GM21526 (cell line): ENCODE results near the gene ZNF382.
"Not testable (repeated sequence)": the region's sequence is repeated elsewhere in the genome, so short reads cannot be mapped to it uniquely, and the experiment has no call there.

Experiments used
- ATAC-seq: cut with Tn5 transposase; IDR thresholded peaks from one replicate; pipeline ENCODE4 v1.9.1; 2021; ENCODE audit warnings: moderate library complexity; ENCODE audit not compliant: unreplicated experiment, low FRiP score

The ZNF382 gene

GRCh38 chr19:36605101-36605876 is at the start of gene ZNF382:
Gene ZNF382 (plus strand): TSS chr19:36605313. CDS start chr19:36609915, 4,602 bp downstream.
- ATAC-seq: peak; percentile 48

DNA sequence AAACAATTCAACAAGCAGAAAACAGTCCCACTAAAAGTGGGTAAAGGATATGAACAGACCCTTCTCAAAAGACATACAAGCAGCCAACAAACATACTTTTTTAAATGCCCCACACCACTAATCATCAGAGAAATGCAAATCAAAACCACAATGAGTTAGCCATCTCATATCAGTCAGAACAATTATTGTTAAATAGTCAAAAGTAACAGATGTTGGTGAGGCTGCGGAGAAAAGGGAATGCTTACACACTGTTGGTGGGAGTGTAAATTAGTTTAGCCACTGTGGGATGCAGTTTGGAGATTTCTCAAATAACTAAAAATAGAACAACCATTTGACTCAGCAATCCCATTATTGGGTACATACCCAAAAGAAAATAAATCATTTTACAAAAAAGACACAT is 40.7 kb upstream of the ZNF382 start:
- ATAC-seq: no peak

- no peak for ATAC-seq
Measured at GRCh38 chr19:36572593-36573019, 32.5 kb upstream of the ZNF382 start.

GRCh38 chr19:36573020-36573894 is 31.9 kb upstream of the ZNF382 start, which contains the start of gene ZNF529:
Gene ZNF529 (minus strand): TSS chr19:36573292. CDS start chr19:36572346, 946 bp downstream.
- ATAC-seq: peak; percentile 83

GRCh38 chr19:36573895-36574720 is 31.0 kb upstream of the ZNF382 start:
- ATAC-seq: no peak

GRCh38 chr19:36574741-36575140 is 30.4 kb upstream of the ZNF382 start:
- ATAC-seq: no peak

GRCh38 chr19:36577271-36577996 is 27.7 kb upstream of the ZNF382 start:
- no peak for ATAC-seq

DNA sequence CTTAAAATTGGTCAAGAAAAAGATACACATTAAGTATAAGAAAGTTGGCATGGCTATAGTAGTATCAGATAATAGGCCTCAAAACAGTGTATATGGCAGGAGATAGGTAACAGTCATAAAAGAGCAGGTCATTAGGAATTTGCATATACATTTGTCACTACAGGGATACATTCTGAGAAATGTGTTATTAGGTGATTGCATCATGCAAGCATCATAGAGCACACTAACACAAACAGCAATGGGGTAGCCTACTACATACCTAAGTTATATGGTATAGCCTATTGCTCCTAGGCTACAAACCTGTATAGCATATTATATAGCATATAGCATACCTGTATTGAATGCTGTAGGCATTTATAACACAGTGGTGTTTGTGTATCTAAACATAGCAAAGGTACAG is 25.9 kb upstream of the ZNF382 start:
- no peak for ATAC-seq

DNA sequence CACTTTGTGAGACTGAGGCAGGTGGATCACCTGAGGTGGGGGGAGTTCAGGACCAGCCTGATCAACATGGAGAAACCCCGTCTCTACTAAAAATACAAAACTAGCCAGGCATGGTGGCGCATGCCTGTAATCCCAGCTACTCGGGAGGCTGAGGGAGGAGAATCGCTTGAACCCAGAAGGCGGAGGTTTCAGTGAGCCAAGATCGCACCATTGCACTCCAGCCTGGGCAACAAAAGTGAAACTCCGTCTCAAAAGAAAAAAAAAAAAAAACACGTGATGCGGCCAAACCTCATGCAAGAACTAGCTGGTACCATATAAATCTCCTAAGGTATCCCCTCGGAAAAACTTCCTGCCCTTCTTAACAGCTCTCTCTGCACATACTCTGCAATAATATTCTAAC is 2.4 kb upstream of the ZNF382 start:
- ATAC-seq: not testable (repeated sequence)

- peak; percentile 82 for ATAC-seq
Measured at GRCh38 chr19:36604656-36605100, 435 bp upstream of the ZNF382 start.

DNA sequence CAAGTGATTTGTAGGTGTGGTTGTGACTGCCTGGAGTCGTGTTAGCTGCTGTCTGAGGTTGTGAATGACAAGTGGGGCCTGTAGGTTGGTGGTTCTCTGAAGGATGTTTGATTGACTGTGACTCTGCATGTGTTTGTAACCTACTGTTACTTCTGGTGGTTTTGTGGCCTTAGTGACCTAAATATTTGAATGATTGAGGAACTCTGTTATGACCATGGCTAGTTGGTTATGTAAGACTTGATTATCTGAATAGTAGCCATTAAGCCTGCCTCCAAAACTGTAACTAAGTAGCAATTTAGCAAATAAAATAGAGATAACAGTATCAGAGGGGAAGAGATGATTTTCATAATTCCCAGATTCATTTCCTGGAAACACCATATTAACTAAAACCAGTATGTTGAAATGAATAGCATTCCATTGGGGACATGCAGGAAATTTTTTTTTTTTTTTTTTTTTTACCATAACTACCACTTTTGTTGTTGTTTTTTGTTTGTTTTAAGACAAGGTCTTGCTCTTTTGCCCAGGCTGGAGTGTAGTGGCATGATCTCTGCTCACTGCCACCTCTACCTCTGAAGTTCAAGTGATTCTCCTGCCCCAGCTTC is 865 bp downstream of the ZNF382 start:
- no peak for ATAC-seq

DNA sequence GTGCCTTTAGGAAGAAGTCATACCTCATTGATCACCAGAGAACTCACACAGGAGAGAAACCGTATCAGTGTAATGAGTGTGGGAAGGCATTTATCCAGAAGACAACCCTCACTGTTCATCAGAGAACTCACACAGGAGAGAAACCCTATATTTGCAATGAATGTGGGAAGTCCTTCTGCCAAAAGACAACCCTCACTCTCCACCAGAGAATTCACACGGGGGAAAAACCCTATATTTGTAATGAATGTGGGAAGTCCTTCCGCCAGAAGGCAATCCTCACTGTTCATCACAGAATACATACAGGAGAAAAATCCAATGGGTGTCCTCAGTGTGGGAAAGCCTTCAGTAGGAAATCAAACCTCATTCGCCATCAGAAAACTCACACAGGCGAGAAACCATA is 21.9 kb downstream of the ZNF382 start:
- ATAC-seq: no peak

- ATAC-seq: no peak
Measured at GRCh38 chr19:36635342-36635741, 30.2 kb downstream of the ZNF382 start.

GRCh38 chr19:36638862-36639510 is 33.9 kb downstream of the ZNF382 start:
- no peak for ATAC-seq

- no peak for ATAC-seq
Measured at GRCh38 chr19:36646746-36647145, 41.6 kb downstream of the ZNF382 start.

GRCh38 chr19:36652958-36653357 is 47.8 kb downstream of the ZNF382 start:
- no peak for ATAC-seq

DNA sequence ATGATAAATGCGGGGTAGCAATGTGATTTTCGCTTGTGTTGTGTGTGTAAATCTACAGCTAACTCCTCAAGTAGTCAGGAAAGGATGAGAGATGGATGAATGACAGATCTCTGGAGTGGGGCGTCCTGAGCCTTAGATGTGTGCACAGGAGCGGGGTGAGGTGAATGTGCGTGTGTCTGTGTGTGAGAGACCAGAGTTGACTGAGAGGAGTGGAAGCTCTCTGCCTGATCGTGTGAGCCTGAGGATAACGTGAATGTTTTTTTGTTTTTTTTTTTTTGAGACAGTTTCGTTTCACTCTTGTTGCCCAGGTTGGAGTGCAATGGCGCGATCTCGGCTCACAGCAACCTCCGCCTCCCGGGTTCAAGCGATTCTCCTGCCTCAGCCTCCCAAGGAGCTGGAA is 60.7 kb downstream of the ZNF382 start:
- no peak for ATAC-seq

DNA sequence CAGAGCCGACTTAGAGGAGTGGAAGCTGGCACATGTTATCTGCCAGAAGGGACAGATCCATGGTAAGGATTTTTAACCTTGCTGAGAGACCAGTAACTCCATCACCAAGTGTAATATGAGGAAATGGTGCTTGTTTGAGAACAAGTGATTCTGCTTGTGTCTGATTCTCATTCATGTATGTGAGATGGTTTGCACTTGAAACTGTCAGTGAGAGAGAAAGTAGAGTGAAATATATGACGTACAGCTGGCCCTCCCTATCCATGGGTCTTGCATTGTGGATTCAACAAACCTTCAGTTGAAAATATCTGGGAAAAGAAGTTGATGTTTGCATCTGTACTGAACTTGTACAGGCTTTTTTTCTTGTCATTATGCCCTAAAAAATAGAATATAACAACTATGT is 63.5 kb downstream of the ZNF382 start:
- ATAC-seq: no peak

- no peak for ATAC-seq
Measured at GRCh38 chr19:36672368-36672767, 67.3 kb downstream of the ZNF382 start.
